K562 (cell line): ENCODE results near the gene CCDC183. TPM values are rescaled to one million over a fixed set of nuclear protein-coding genes. Genes with fewer than 3 reads are reported as not detected.

Source experiments
- ATF1 ChIP-seq, 2 experiments: fragments of 450-650 bp in 1 of 2; IDR thresholded peaks; 2 replicates each; pipeline ENCODE4 v1.6.1; 2016; ENCODE audit warnings: missing compliant biosample characterization in 1 of 2, missing genetic modification characterization in 1 of 2
- JUND ChIP-seq, 2 experiments: IDR thresholded peaks; 2 replicates in 1 of 2; 3 replicates in 1 of 2; pipeline ENCODE4 v1.6.1; 2011; ENCODE audit warnings: borderline replicate concordance in 2 of 2, low read depth in 2 of 2, low read length in 2 of 2, improper control_type of control experiment in 1 of 2, missing biosample characterization in 1 of 2, missing genetic modification characterization in 1 of 2, missing genetic modification reagents in 1 of 2
- ZFP1 ChIP-seq: fragments of 450-650 bp; formaldehyde crosslinking; IDR thresholded peaks from 2 replicates; pipeline ENCODE4 v1.4.0; 2020; ENCODE audit warnings: mild to moderate bottlenecking, mixed read lengths
- polyA plus RNA-seq, 8 experiments: library from polyadenylated mRNA; depleted of rRNA in 4 of 8; stranded (reverse) in 5 of 8; unstranded in 3 of 8; fragments of >200 nt; fragmentation: Nextera tagmentation in 2 of 8; fragmentation: Illumina TruSeq in 1 of 8; extraction: Ambion mirVana in 2 of 8; extraction: Trizol in 1 of 8; gene quantifications; 2 replicates each; pipeline versions ENCODE4 v1.2.1 to v1.2.3, GENCODE V29; 2011 to 2014; ENCODE audit warnings: inconsistent platforms in 1 of 8, missing spikeins in 1 of 8
- total RNA-seq, 7 experiments: library from RNA; depleted of rRNA in 6 of 7; stranded (reverse); fragments of >200 nt in 6 of 7; fragmentation: Illumina TruSeq in 2 of 7; extraction: Trizol in 2 of 7; gene quantifications; 2 replicates each; pipeline versions ENCODE4 v1.2.1 to v1.2.3, GENCODE V29; 2011 to 2021; ENCODE audit warnings: low replicate concordance in 1 of 7
- TF ChIP-seq, protein P1 (sequence below), 2 experiments: fragments of 200-800 bp in 1 of 2; sonication (Bioruptor generic) in 1 of 2; sonication (generic) in 1 of 2; formaldehyde crosslinking in 1 of 2; IDR thresholded peaks in 1 of 2; conservative IDR thresholded peaks in 1 of 2; 2 replicates each; pipeline versions ENCODE4 v1.5.0 to v1.6.1; 2016 to 2020; ENCODE audit warnings: missing compliant biosample characterization in 1 of 2, missing genetic modification characterization in 1 of 2, missing genetic modification reagents in 1 of 2
- TF ChIP-seq, protein P2 (sequence below): fragments of 450-650 bp; IDR thresholded peaks from 2 replicates; pipeline ENCODE4 v1.6.1; 2016; ENCODE audit warnings: low read depth, mild to moderate bottlenecking, moderate library complexity
- TF ChIP-seq, protein P3 (sequence below): fragments of 450-650 bp; IDR thresholded peaks from 2 replicates; pipeline ENCODE4 v1.6.1; 2016; ENCODE audit warnings: low read depth
- TF ChIP-seq, protein P4 (sequence below): fragments of 250-450 bp; sonication (Bioruptor Pico); IDR thresholded peaks from 2 replicates; pipeline ENCODE4 v1.5.0; 2021; ENCODE audit warnings: mild to moderate bottlenecking, borderline replicate concordance
- TF ChIP-seq, protein P5 (sequence below): fragments of 450-650 bp; conservative IDR thresholded peaks from 2 replicates; pipeline ENCODE4 v1.6.1; 2016; ENCODE audit warnings: missing genetic modification characterization, low read depth, mild to moderate bottlenecking, control low read depth, missing compliant biosample characterization
- TF ChIP-seq, protein P6 (sequence below): fragments of 250-450 bp; sonication (Bioruptor Pico); IDR thresholded peaks from 2 replicates; pipeline ENCODE4 v1.8.0; 2021; ENCODE audit warnings: borderline replicate concordance, mild to moderate bottlenecking, moderate library complexity; ENCODE audit not compliant: poor library complexity, severe bottlenecking

CCDC183 gene
- total and polyA plus RNA-seq, 9 of the 15 experiments (the other 6 are each of a cell fraction or from before 2014, with no cell fraction given) = 0.21 to 0.60 (median 0.29) TPM; not detected in 4

DNA sequence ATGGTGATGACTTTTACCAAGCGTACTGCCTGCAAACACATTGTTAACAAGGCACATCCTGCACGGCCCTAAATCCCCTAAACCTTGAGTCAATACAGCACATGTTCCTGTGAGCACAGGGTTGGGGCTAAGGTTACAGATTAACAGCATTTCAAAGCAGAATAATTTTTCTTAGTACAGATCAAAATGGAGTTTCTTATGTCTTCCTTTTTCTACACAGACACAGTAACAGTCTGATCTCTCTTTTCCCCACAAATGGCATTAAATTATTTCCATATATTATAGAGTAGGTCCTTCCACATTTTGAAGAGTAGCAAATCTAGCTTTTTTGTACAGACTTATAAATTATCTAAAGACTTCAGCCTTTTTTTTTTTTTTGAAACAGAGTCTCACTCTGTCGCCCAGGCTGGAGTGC is 6.6 kb upstream of the CCDC183 start (continued):
- TF ChIP-seq, protein P1, sequence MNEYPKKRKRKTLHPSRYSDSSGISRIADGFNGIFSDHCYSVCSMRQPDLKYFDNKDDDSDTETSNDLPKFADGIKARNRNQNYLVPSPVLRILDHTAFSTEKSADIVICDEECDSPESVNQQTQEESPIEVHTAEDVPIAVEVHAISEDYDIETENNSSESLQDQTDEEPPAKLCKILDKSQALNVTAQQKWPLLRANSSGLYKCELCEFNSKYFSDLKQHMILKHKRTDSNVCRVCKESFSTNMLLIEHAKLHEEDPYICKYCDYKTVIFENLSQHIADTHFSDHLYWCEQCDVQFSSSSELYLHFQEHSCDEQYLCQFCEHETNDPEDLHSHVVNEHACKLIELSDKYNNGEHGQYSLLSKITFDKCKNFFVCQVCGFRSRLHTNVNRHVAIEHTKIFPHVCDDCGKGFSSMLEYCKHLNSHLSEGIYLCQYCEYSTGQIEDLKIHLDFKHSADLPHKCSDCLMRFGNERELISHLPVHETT (CRISPR knock-in tag; conservative IDR thresholded peaks at IDR 0.05 in 1 of 2, IDR thresholded peaks at IDR 0.05 in 1 of 2) = peak in 1 of 2 experiments; percentile 92; a peak in 2 of 4 replicates
- TF ChIP-seq, protein P2, sequence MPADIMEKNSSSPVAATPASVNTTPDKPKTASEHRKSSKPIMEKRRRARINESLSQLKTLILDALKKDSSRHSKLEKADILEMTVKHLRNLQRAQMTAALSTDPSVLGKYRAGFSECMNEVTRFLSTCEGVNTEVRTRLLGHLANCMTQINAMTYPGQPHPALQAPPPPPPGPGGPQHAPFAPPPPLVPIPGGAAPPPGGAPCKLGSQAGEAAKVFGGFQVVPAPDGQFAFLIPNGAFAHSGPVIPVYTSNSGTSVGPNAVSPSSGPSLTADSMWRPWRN = no peak
- TF ChIP-seq, protein P3, sequence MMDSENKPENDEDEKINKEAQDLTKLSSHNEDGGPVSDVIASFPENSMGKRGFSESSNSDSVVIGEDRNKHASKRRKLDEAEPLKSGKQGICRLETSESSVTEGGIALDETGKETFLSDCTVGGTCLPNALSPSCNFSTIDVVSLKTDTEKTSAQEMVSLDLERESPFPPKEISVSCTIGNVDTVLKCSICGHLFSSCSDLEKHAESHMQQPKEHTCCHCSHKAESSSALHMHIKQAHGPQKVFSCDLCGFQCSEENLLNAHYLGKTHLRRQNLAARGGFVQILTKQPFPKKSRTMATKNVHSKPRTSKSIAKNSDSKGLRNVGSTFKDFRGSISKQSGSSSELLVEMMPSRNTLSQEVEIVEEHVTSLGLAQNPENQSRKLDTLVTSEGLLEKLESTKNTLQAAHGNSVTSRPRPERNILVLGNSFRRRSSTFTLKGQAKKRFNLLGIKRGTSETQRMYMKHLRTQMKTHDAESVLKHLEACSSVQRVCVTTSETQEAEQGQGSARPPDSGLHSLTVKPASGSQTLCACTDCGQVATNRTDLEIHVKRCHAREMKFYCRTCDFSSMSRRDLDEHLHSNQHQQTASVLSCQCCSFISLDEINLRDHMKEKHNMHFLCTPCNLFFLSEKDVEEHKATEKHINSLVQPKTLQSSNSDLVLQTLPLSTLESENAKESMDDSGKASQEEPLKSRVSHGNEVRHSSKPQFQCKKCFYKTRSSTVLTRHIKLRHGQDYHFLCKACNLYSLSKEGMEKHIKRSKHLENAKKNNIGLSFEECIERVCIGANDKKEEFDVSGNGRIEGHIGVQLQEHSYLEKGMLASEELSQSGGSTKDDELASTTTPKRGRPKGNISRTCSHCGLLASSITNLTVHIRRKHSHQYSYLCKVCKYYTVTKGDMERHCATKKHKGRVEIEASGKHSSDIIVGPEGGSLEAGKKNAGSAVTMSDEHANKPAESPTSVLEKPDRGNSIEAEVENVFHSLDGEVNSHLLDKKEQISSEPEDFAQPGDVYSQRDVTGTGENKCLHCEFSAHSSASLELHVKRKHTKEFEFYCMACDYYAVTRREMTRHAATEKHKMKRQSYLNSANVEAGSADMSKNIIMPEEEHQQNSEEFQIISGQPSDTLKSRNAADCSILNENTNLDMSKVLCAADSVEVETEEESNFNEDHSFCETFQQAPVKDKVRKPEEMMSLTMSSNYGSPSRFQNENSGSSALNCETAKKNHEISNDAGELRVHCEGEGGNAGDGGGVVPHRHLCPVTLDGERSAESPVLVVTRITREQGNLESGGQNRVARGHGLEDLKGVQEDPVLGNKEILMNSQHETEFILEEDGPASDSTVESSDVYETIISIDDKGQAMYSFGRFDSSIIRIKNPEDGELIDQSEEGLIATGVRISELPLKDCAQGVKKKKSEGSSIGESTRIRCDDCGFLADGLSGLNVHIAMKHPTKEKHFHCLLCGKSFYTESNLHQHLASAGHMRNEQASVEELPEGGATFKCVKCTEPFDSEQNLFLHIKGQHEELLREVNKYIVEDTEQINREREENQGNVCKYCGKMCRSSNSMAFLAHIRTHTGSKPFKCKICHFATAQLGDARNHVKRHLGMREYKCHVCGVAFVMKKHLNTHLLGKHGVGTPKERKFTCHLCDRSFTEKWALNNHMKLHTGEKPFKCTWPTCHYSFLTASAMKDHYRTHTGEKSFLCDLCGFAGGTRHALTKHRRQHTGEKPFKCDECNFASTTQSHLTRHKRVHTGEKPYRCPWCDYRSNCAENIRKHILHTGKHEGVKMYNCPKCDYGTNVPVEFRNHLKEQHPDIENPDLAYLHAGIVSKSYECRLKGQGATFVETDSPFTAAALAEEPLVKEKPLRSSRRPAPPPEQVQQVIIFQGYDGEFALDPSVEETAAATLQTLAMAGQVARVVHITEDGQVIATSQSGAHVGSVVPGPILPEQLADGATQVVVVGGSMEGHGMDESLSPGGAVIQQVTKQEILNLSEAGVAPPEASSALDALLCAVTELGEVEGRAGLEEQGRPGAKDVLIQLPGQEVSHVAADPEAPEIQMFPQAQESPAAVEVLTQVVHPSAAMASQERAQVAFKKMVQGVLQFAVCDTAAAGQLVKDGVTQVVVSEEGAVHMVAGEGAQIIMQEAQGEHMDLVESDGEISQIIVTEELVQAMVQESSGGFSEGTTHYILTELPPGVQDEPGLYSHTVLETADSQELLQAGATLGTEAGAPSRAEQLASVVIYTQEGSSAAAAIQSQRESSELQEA = no peak
- TF ChIP-seq, protein P4, sequence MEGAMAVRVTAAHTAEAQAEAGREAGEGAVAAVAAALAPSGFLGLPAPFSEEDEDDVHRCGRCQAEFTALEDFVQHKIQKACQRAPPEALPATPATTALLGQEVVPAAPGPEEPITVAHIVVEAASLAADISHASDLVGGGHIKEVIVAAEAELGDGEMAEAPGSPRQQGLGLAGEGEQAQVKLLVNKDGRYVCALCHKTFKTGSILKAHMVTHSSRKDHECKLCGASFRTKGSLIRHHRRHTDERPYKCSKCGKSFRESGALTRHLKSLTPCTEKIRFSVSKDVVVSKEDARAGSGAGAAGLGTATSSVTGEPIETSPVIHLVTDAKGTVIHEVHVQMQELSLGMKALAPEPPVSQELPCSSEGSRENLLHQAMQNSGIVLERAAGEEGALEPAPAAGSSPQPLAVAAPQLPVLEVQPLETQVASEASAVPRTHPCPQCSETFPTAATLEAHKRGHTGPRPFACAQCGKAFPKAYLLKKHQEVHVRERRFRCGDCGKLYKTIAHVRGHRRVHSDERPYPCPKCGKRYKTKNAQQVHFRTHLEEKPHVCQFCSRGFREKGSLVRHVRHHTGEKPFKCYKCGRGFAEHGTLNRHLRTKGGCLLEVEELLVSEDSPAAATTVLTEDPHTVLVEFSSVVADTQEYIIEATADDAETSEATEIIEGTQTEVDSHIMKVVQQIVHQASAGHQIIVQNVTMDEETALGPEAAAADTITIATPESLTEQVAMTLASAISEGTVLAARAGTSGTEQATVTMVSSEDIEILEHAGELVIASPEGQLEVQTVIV (CRISPR knock-in tag) = 0 out of 2 replicates have a peak, but pooled peaks have one; percentile 60
- TF ChIP-seq JUND (IDR thresholded peaks at IDR 0.05; ENCODE audit: borderline replicate concordance, low read depth, low read length) (no peak), JUND (tag; IDR thresholded peaks at IDR 0.05; ENCODE audit: borderline replicate concordance, low read depth, low read length) (0 out of 3 replicates have a peak, but pooled peaks have one; percentile 39), ZFP1 (peak; percentile 49; the same call in 1 of the 2 replicates), ATF1 (CRISPR knock-in tag; IDR thresholded peaks at IDR 0.05) (no peak), ATF1 (tag; IDR thresholded peaks at IDR 0.05) (peak; percentile 54)
- TF ChIP-seq, protein P5, sequence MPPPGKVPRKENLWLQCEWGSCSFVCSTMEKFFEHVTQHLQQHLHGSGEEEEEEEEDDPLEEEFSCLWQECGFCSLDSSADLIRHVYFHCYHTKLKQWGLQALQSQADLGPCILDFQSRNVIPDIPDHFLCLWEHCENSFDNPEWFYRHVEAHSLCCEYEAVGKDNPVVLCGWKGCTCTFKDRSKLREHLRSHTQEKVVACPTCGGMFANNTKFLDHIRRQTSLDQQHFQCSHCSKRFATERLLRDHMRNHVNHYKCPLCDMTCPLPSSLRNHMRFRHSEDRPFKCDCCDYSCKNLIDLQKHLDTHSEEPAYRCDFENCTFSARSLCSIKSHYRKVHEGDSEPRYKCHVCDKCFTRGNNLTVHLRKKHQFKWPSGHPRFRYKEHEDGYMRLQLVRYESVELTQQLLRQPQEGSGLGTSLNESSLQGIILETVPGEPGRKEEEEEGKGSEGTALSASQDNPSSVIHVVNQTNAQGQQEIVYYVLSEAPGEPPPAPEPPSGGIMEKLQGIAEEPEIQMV (tag) = peak; percentile 85
- TF ChIP-seq, protein P6, sequence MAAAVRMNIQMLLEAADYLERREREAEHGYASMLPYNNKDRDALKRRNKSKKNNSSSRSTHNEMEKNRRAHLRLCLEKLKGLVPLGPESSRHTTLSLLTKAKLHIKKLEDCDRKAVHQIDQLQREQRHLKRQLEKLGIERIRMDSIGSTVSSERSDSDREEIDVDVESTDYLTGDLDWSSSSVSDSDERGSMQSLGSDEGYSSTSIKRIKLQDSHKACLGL = peak; percentile 65
